Stimulated activated CD8-positive, alpha-beta memory T cell treated with anti-CD3 and anti-CD28 coated beads, Interleukin-12 subunit alpha, Interleukin-12 subunit beta, amount 100 ng/mL, for 1 hour (primary cell): ENCODE measurements around the gene ZNF574.

Experiments used
- DNase-seq: peaks from one replicate; pipeline ENCODE4 v3.0.0-alpha.2; 2020; ENCODE audit warnings: low read depth

ZNF574 gene

GRCh38 chr19:42124386-42124901 lies 48.5 kb downstream of the ZNF574 start:
- no peak for DNase-seq

- no peak for DNase-seq
These were observed 49.6 kb downstream of the ZNF574 start for GRCh38 chr19:42125536-42125935.

GRCh38 chr19:42126574-42126973 lies 50.6 kb downstream of the ZNF574 start:
- no peak for DNase-seq

GRCh38 chr19:42129399-42130253 lies 53.7 kb downstream of the ZNF574 start:
- no peak for DNase-seq

- no peak for DNase-seq
These were observed 54.2 kb downstream of the ZNF574 start for GRCh38 chr19:42130254-42130573.
